Measurements from ENCODE around the gene TARM1. TPM values are rescaled to one million over a fixed set of nuclear protein-coding genes. Genes with fewer than 3 reads are reported as not detected.

The TARM1 gene
- total RNA-seq, 2 experiments from 2014 or later, result not detected

GRCh38 chr19:54069470-54069869 lies 11.7 kb downstream of the TARM1 start:
- no peaks in the 10 kb centered on the region for H3K36me3 Mint-ChIP-seq (ENCODE audit: low read depth)
- ATAC-seq (no peak), DNase-seq (no peak)
- no peak for TF ChIP-seq CTCF (IDR thresholded peaks at IDR 0.05)
- no peaks in the 10 kb centered on the region for H3K9me3 Mint-ChIP-seq
- CTCF ChIA-PET, result no interaction called here
- H3K27me3 Mint-ChIP-seq, result peaks cover 4% of the 10 kb centered on the region
- intact Hi-C loops (cut with micrococcal nuclease), result no loop called here
- no peak overlapping the region for H3K4me3 Mint-ChIP-seq
- H3K27ac Mint-ChIP-seq, result no peak overlapping the region
- H3K4me1 Mint-ChIP-seq (ENCODE audit: low read depth), result no peaks in the 10 kb centered on the region
- POLR2A ChIA-PET, result interaction anchor here (0.6 kb wide), 1 partner anchor 286 kb away, joined by 3 read pairs; no protein-coding TSS in a partner anchor

GRCh38 chr19:54063350-54064116 lies 17.6 kb downstream of the TARM1 start, which contains the start of gene VSTM1:
Gene VSTM1, minus strand, starts transcription at chr19:54063897. Its CDS starts 120 bp downstream, at chr19:54063777.
- CTCF ChIA-PET, result no interaction called here

GRCh38 chr19:54062643-54063042 lies 18.5 kb downstream of the TARM1 start:
- H3K36me3 Mint-ChIP-seq (ENCODE audit: low read depth), result no peaks in the 10 kb centered on the region
- DNase-seq (no peak), ATAC-seq (no peak)
- ChIA-PET POLR2A (no interaction called here), CTCF (interaction anchor here (0.6 kb wide), 1 partner anchor 12 kb away, joined by 3 read pairs; no protein-coding TSS in a partner anchor)
- H3K4me1 Mint-ChIP-seq (ENCODE audit: low read depth), result no peaks in the 10 kb centered on the region
- intact Hi-C loops (cut with micrococcal nuclease), result no loop called here
- no peaks in the 10 kb centered on the region for H3K9me3 Mint-ChIP-seq
- TF ChIP-seq CTCF (IDR thresholded peaks at IDR 0.05), result no peak
- H3K27me3 Mint-ChIP-seq, result peaks cover 14% of the 10 kb centered on the region
- no peak overlapping the region for H3K4me3 Mint-ChIP-seq
- H3K27ac Mint-ChIP-seq, result no peak overlapping the region

More at GRCh38 chr19:54063350-54064116, 17.6 kb downstream of the TARM1 start, which contains the start of gene VSTM1:
- intact Hi-C loops (cut with micrococcal nuclease), result no loop called here
- Mint-ChIP-seq H3K27me3 (peaks cover 14% of the 10 kb centered on the region), H3K4me1 (ENCODE audit: low read depth) (no peaks in the 10 kb centered on the region), H3K9me3 (no peaks in the 10 kb centered on the region), H3K4me3 (no peak within 1 kb of the TSS), H3K27ac (no peak within 1 kb of the TSS), H3K36me3 (ENCODE audit: low read depth) (no peaks in the 10 kb centered on the region)
- DNase-seq, result no peak
- no peak for ATAC-seq
- no peak for TF ChIP-seq CTCF (IDR thresholded peaks at IDR 0.05)
- POLR2A ChIA-PET, result no interaction called here

GRCh38 chr19:54047616-54048015 lies 33.5 kb downstream of the TARM1 start:
- H3K4me3 Mint-ChIP-seq, result no peak overlapping the region
- no peak for TF ChIP-seq CTCF (IDR thresholded peaks at IDR 0.05)
- no peak for ATAC-seq
- POLR2A ChIA-PET, result no interaction called here
- no peaks in the 10 kb centered on the region for H3K9me3 Mint-ChIP-seq
- H3K36me3 Mint-ChIP-seq (ENCODE audit: low read depth), result no peaks in the 10 kb centered on the region
- no peak for DNase-seq
- peaks cover 13% of the 10 kb centered on the region for H3K27me3 Mint-ChIP-seq
- intact Hi-C loops (cut with micrococcal nuclease), result no loop called here
- no peaks in the 10 kb centered on the region for H3K4me1 Mint-ChIP-seq (ENCODE audit: low read depth)
- CTCF ChIA-PET, result no interaction called here
- no peak overlapping the region for H3K27ac Mint-ChIP-seq

GRCh38 chr19:54045771-54046170 lies 35.4 kb downstream of the TARM1 start:
- no peaks in the 10 kb centered on the region for H3K4me1 Mint-ChIP-seq (ENCODE audit: low read depth)
- no peak overlapping the region for H3K4me3 Mint-ChIP-seq
- DNase-seq (no peak), ATAC-seq (no peak)
- POLR2A ChIA-PET, result no interaction called here
- H3K27ac Mint-ChIP-seq, result no peak overlapping the region
- no peaks in the 10 kb centered on the region for H3K36me3 Mint-ChIP-seq (ENCODE audit: low read depth)
- intact Hi-C loops (cut with micrococcal nuclease), result no loop called here
- H3K9me3 Mint-ChIP-seq, result no peaks in the 10 kb centered on the region
- CTCF ChIA-PET, result interaction anchor here (1.0 to 2.1 kb wide), 2 partner anchors 17 to 22 kb away, joined by 3 to 7 read pairs; no protein-coding TSS in a partner anchor
- H3K27me3 Mint-ChIP-seq, result peaks cover 12% of the 10 kb centered on the region
- no peak for TF ChIP-seq CTCF (IDR thresholded peaks at IDR 0.05)

Data from activated CD8-positive, alpha-beta T cell treated with anti-CD3 and anti-CD28 coated beads for 36 hours (primary cell).